Inflammatory macrophage treated with lipopolysaccharide for 1 hour (primary cell): ENCODE results near the gene CXXC5.

ENCODE experiments used
- DNase-seq, 2 donors: peaks; one replicate each; pipeline ENCODE4 v3.0.0-alpha.2; 2020 to 2022

The CXXC5 gene

DNA sequence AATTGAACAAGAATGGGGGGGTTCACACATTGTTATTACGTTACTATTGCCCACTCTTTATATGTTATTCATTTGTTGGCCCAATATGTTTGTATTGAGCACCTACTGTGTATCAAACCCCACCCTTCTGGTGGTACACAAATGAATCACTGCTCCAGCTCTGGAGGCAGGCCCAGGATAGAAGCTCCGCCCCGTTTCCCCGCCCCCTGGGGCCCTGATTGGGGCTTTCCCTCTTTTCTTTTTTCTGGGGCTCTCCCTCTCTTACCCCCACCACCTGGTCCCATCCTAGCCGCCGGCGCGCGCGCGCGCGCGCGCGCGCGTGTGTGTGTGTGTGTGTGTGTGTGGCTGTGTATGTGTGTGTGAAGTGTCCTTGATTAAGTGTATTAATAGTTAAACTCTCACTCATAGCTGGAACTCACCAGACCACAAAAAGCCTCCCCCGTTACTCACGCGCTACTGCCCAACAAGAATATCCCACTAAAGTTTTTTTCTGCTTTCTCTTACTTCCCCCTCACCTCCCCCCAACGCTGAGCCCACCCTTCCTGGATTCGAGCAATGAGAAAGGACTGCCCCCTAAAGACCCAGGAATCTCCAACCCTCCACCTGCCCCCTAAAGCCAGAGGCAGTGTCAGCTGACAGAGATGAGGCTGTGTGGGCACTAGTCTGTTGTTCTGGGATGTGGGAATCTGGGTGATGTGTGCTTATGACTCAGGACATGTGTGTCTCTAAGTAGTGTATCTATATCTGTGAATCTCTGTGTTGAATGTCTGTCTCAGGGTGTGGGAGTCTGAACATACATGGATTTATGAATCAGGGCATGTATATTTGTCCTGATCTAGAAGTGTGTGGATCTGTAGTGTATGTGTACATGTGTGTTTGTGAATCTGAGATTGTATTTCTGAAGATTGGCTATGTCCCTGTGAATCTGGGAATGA lies 4.0 kb downstream of the CXXC5 start:
- DNase-seq: peak; percentile 85 to 95

DNA sequence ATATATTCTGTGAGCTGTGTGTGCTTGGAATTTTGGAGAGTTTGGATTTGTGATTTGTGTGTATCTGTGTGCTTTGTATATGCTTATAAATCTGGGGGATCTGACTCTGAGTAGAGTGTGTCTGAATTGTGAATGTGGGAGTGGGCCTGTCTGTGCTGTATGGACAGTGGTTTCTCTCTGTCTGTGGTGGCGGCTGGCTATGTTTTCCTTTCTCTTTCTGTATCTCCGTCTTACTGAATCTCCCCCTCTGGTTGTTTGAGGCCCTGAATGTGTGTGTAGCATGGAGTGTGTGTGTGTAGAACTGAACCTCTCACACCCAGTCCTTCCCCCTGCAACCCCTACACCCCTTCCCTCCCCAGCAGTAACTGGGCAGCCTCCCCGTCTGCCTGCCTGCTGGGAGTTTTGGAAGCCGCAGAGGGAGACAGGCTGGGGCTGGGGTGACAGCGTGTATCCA lies 4.7 kb downstream of the CXXC5 start:
- no peak for DNase-seq

DNA sequence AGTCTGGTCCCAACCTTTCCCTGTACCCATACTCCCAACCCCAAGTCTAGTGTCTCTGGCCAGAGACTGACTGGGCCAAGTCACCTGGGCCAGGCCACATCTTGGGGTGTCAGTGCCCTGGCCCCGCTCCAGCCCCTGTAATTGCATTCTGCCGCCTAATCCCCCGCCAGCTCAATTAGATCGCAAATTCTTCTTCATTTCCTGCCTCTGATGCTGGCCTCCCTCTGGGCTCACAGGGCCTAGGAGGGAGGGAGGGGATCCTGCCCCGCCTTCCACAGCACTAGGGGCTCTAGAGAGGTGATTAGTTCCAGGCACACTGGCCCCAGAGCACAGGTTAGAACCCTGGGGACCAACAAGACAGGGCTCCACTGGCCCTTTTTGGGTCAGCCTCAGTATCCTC lies 5.5 kb downstream of the CXXC5 start:
- DNase-seq: no peak

DNA sequence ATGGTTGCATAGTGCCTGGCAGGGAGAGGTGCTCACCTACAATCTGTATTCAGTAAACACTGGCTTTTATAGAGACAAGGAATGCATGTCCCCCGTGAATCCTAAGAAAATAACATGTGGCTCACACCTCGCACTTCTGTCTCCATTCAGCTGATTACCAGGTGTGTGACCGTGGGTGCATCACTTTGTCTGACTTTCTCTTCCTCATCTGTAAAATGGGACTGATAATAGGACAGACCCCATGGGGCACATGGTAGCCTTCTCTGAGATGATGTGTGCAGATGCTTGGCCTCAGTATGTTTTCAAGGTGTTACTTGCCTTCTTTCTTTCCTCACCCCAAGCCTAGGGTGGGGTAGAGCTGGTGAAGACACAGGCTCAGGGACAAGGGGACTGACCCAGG lies 6.3 kb downstream of the CXXC5 start:
- no peak for DNase-seq

DNA sequence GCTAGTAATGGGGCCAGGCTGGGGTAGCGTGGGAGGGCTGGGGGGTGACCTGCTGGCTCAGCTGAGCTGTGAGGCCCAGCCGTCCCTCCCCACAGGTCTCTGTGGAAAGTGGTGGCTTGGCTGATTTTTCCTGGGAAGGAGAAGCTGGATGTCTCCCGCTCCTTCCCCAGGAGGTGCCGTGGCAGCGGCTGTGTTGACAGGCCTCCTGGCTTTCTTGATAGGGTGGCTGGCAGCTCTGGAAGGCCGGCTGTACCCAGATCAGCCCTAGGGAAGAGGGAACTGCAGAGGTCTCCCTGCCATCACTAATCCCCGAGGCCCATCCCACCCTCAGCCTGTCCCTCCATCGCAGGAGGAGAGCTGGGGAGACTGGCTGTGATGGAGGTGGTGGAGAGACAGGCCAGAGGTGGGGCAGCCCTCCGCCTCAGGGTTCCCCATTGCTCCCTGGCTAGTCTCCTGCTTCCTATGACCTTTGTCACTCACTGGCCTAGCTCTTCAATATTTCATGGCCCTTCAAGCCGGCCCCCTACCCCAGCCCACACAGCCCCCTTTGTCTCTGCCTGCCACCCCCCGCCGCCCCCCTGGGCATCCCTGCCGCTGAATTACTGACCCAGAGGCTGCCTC lies 6.8 kb downstream of the CXXC5 start:
- no peak for DNase-seq

DNA sequence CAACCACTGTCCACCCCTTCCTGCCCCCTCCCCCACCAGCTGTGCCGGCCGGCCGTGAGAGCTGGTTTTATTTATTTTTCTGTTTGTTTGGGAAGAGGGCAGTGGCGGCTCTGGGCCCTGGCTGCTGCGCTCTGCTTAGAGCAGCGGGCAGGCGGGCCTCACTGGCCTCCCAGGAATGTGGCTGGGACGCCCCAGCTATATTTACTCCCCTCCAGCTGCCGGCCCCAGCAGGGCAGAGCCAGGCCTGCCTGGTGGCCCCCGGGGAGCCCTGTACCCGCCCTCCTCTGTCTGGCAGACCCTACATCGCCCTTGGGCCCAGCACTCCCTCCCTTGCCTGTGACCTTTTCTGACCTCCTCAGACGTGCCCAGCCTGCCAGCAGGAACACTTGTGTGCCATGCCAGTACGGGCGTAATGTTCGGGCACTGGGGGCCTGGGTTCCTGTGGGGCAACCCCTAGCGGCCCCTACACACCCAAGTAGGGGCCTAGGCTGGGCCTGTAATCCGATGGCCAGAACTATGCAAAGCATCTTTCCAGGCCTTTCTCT lies 7.7 kb downstream of the CXXC5 start:
- DNase-seq: no peak

DNA sequence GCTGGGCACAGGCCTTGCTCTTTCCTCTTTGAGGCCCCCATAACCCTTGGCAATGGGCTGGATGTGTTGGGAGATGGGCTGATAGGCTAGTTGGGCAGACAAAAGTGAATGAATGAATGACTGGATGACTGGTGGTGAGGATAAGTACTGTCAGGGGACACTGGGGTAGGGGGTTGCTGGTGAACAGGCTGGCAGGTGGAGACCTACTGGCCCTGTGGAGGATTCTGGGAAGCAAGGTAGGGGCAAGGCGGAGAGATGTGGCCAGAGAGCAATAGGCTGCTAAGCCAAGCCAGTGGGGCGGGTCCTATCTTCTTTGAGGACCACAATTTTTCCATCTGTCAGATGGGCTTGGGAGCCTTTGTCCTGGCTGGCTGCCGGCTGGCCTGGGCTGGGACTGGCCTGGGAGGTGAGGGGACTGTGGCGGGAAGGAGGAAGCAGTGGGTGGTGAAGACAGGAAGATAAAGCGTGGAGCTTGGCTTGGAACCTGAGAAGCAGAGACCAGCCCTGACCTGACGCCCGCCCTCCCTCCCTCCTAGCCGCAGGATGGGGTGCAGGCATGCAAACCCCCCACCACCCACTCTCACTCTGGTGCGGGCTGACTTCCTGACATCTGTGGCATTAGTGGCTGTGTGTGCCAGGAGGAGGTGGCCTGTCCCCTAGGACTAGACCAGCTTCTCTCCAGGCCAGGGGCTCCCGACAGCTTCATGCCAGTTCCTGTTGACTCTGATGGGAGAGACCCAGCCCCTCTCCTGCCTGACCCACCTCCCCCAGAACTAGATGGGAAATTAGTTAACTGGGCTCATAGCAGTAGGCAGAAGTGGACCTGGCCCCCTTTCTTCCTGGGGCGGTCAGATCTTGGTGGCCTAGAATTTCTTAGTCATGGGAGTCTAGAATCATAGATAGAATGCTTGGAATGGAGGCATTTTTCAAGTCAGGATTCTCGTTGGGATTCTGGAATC lies 9.5 kb downstream of the CXXC5 start:
- no peak for DNase-seq

DNA sequence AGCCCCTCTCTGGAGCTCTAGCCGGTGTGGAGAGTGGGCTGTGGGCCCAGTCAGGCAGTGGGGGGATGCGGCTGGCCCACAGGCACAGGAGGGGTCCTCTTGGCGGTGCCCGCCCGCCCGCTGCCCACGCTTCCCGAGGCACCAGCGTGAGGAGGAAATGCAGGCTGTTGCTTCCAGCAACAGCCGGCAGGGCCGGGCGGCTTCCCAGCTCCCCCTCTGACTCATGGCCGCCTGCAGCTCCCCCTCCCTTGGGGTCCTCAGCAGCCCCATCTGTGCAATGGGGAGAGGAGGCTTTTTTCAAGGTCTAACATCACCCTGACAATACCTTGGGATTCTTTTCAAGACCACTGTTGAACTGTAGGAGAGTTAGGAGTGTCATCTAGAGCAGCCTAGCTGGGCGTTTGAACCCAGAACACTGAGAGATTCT lies 10.4 kb downstream of the CXXC5 start:
- no peak for DNase-seq

DNA sequence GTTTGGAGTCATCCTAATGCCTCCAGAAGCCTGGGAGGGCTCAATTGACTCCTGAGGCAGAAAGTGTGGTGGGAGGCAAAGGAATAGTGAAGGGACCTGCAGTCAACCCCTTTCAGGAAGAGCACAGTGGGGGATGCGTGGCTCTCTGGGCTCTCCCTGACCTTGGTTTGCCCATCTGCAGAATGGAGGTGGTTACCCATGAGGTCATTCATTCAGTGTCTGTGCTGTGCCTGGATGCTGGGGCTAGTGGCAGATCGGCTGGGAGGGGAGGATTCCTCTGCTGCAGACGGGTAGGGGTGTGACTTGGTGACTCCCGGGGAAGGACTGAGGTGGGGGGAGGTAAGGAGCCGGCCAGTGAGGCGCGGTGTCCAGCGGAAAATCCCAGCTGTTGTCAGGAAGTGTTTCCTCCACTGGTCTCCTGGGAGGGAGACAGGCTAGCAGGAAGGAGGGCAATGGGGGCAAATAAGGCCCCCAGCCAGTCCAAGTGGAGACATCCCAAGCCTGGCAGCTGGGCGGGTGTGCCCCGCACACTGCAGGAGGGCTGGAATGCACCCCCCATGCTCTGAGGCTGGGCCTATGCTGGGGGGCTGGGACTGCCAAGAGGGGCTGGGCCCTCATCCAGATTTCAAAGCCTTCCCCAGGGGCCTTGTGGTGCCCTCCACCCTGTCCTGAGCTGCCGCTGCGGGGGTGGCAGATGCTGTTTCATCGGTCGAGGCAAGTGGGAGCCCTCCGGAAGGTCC lies 10.9 kb downstream of the CXXC5 start:
- DNase-seq: peak; percentile 52 to 87

DNA sequence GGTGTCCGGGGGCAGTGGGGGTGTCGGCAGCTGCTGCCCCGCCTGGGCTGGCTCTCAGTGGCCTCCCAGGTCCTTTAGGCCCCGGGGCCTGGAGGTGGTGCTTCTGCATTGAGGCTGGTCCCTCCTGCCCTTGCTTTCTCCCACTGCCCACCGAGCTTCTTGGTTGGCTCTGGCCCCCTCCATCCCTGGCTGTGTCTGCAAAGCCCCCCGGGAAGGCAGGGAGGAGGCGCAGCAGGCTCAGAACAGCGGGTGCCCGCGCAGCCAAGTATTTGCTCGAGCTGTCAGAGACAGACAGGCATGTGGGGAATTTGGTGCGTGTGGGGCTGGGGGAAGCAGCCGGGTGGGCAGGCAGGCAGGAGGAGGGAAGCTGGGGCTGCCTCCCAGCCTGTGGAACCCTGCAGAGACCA lies 11.5 kb downstream of the CXXC5 start:
- no peak for DNase-seq

DNA sequence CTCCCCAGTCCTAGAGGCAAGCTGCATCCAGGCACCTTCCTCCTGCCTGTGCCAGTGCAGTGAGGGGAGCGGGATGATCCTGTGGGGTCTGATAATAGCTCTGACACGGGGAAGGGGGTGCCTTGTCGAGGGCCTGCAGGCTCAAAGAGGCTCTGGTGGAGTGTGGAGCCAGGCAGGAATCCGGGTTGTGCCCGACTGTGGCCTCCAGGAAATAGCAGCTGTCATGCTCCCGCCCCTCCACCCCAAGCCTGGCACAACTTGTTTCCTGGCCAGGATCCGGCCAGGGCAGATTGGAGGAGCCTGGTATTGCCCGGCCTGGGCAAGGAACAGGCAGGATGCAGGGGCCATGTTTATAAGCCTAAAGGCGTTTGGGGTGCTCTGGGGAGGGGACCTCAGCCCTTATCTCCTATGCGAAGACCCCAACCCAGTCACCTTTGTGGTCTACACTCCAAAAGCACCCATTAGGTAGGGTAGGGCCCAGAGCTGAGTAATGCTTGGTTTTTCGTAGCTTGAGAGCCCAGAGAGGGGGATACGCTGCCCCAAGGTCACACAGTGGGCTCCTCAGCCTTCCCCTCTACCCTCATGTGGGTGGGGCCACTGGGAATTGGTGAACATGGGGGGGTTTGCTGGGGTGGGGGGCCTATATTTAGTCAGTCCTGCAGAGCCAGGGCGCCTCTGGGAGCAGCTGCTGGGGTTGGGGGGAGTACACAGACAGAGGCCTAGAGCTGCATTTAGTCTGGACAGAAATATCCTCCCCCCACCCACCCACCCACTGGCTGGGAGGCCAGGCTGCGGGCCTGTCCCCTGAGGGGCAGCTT lies 12.2 kb downstream of the CXXC5 start:
- no peak for DNase-seq

DNA sequence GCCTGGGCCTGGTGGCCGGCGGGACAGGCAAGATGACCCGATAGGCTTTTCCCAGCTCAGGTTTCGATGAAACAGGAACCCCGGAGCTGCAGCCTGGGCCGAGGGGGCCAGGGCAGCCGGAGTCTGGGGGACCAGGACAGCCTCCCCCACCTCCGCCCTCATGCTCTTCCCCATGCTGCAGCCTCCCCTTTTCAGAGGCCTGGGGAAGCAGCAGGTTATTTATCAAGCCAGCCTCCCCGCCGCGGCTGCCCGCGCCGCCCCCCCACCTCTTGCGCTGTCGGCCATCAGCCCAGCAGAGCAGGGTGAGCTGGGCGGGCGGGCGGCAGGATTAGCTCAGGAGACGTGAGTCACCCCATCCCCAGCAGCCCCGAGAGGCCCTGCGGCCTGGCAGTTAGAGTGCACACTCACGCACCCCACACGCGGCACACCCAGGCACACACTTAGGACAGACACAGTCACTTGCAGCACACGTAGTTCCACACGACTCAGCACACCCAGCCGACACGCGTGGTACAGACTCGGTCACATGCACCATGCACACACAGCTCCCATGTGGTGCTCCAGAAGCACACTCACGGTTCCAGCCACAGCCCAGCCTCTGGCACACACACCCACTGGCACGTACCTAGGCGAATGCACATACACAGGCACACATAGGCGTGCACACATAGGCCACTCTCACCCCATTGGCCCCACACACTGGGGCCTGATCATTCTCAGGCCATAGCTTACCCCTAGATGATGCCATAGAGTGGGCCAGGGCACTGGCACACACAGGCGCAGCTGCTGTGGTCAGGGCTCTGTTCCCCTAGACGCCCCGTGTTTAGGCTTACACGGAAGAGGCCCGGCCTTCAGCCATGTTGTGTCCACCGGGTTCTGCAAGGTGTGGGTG lies 13.0 kb downstream of the CXXC5 start:
- peak; percentile 82 to 91 for DNase-seq

DNA sequence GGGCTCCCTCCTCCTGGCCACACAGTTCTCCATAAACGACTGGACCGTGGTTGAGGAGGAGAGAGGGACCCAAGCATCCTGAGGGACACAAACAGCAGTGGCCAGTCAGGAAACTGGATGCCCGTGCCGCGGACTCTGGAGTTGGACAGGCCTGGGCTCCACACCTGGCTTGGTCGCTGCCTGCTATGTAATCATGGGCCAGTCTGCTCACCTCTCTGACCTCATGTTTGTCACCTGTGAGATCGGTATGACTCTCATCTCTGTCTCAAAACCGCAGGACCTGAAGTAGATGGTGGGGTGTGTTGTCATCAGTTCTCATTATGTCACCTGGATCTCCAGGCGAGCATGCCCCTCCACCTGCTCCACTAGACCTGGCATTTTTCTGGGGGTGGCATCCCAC lies 14.5 kb downstream of the CXXC5 start:
- no peak for DNase-seq

DNA sequence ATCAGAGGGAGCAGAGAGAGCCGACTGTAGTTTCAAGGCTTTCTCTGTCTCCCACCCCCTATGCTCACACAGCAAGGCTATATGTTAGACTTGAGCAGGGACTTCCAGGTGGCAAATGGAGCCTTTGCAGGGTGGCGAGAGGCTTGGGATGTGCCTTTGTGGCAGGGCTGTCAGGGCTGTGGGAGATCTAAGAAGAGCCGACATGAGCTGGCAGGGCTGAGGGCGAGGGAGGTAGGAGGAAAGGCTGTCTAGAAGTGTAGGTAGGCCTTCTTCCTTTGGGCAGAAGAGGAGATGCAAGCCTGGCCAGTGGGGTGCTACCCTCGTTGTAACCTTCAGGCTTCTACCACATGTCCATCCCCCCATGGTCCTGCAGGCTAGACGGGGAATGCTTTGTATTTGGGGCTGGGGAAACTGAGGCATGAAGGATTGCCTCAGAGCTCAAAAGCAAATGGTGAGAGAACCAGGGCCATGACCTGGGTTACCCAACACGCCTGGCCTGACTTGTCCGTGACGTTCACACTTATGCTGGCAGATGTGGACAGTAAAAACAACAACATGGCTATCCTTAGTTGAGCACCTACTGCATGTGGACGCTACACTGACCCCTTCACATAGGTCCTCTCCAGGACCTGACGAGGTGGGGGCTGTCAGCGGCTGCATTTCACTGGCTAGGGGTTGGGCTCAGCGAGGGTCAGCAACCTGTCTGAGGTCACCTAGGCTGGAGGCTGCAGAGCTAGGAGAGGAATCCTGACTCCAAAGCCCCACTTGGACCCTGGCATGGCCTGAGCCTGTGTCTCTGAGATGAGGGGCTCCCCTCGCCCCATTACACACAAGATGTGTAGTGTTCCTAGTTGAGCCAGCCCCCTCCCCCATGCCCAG lies 15.3 kb downstream of the CXXC5 start:
- DNase-seq: no peak

DNA sequence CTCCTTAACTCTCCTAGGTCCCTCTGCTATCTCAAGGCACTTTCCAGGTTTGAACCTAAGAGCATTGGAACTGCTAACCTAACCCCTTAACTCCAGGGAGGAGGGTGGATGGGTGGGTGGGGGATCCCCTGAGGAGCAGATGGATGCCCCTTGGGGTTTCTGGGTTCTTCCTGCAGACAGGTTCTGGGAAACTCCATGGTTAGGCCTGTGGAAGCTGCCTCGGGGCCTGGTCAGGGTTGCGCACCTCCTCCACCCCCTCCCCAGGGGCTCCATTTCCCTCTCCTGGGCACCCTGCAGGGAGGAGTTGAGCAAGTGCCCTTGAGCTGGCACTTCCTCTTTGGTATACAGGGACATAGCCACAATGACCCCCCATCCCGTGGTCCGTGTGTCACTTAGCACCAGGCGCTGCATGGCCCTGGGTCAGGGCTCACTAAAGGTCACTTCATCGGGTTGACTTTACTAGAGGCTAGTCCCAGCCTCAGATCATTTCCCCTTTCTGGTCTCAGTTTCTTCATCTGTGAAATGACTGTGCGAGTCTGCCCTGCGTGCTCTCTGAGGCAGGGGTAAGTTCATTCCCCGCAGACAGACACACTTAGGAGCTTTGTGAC lies 16.0 kb downstream of the CXXC5 start:
- peak; percentile 96 to 100 for DNase-seq

DNA sequence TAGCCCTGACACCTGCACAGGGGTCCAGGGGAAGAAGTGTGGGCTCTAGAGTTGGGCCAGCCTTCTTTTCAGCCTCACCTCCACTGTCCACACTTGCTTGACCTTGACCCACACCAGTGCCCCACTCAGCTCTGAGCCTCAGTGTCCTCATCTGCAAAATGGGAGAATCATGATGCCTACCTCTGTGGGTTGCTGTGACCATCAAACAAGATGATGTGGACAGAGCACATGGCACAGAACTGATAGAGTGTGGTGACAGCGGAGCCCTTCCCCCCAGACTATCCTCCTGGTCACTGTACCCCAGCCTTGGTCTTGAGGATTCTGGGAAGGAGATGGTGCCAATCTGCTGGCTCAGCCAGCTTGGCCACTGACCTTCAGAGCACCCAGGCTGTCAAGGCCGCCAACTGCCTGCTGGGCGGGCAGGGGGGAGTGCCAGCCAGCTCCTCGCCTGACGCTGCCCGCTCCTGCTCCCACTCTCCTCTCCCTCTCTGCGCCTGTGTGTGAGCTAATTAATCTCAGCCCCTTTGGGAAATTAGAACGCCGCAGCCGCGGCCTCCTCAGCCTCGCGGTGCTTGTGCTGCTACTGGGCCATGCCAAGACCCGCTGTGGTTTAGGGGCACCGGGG lies 16.7 kb downstream of the CXXC5 start:
- DNase-seq: no peak

DNA sequence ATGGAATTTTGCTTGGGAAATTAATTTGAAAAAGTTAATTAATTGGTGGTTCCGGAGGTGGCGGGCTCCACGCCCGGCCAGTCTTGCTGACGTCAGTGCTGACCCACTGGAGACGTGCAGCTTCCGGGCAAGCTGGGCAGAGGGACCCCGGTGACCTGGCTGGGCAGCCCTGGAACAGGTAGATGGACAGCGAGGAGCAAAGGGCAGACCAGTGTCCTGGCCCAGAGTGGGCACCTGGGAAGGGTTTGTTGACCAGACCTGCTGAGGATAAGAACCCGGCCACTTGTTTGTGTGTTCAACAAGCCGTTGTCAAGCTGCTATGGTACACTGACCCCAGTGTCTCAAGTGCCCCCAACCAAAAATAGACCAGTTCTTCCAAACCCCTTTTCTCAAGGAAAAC lies 17.5 kb downstream of the CXXC5 start:
- no peak for DNase-seq

DNA sequence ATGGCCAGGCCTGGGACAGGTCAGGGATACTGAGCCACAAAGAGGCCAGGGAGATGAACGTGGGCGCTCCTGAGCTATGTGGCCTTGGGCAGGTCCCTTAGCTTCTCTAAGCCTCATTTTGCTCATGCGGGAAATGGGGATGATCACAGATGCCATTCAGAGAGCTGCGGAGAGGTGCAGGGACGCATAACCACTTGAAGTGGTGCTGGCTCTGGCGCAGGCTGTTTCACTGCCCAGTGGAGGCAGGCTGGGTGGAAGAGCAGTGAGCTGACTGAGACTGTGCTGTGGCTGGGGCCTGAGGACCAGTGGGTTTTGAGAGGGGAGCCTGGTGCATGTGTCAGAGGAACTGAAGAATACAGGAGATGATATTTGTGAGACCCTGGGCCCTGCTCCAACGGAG lies 18.4 kb downstream of the CXXC5 start:
- DNase-seq: no peak
